GM21423 (cell line): Measurements from ENCODE around the gene RPN2.
"Not testable (repeated sequence)": the region's sequence is repeated elsewhere in the genome, so short reads cannot be mapped to it uniquely, and the experiment has no call there.

Experiments
- ATAC-seq: cut with Tn5 transposase; IDR thresholded peaks from one replicate; pipeline ENCODE4 v1.9.1; 2021; ENCODE audit warnings: mild to moderate bottlenecking, moderate library complexity; ENCODE audit not compliant: unreplicated experiment

Gene RPN2

DNA sequence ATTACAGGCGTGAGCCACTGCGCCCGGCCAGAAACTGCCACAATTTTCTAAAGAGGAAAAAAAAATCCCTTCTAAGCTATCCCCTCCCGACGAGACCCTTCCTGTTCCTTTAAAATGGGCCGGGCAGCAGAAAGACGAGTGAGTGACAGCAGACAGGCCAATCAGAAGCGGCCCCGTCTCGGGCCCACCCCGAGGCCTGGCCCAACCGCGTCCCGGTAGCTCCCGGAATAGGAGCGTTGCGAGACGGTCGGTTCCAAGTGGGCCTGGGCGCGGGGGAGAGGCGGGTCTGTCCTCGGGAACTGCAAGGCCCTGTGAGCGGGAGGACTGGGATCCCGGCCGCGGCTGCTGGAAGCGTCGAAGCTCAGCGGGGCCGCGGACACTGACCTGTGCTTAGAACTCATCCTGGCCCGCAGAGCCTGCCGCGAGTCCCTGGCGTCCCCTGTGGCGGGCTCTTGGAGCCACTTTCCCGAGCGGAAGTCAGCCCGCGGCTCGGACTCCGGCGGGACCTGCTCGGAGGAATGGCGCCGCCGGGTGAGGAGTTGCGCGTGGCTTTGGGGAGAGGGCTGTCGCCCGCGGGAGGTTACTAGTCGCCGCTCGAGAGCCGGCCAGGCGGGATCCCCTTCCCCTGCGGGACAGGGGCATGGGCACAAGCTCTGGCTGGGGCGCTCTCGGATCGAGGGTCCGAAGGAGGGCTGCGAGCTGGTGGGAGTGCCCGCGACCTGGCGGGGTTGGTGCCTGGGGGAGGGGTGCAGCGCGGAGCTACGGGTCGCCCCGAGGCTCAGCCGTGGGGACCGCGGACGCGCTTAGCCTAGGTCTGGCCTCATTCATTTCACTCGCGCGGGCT, at the start of gene RPN2, which contains the start of gene MROH8:
Gene RPN2 (plus strand): TSS at position 492 of the 844 bp plus-strand sequence. CDS start 27 bp downstream, at position 519.
Gene MROH8 (minus strand): TSS at position 710 of the 844 bp plus-strand sequence.
- ATAC-seq: peak; percentile 89

DNA sequence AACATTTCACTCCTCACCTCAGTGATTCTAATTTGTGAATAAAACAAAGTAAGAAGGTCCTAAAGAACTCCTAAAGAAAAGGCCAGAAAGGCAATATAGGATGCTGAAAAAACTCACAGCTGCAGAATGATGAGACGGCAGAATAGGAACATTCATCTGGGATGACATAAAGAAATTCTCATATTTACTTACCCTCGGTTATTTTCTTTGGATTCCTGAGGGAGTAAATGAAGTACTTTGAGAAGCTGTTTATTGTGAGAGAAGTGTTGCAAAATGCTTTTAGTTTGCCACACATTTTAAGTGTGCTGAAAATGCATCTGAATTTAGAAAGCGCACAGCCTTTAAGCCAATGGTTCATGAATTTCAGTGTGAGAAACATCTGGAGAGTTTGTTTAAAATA, 47.6 kb upstream of the RPN2 start:
- ATAC-seq: no peak

DNA sequence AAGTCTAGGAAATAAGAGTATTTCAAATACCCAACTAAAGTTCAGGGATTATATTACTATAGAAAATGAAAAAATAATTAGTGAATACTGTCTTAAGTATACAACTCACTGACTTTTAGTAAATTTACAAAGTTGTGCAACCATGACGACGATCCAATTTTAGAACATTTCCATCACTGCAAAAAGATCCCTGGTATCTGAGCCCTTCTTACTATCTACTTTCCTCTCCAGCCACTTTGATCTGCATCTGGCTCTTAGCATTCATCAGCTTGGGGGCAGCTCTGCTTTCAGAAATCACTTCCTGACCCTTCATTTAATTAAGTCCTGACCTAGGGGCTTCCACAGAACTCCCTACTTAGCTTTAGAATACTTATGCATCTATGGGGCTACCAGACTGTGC, 45.2 kb upstream of the RPN2 start:
- no peak for ATAC-seq

DNA sequence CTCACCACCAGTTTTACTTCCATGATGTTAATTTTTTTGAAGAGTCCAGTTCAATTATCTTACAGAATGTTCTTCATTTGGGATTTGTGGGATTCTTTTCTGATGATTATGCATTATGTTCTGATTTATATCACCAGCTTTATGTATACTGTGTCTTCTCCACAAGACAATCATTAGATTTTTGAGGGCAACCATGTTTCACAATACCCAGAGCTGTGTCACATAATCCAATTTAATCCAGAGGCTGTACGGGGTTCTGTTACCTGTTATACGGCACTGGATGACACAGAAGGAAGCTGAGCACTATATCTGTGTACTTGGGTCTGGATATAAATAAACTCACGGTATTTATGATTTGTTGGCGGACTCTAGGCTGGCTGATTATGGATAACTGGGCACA, 41.6 kb upstream of the RPN2 start:
- ATAC-seq: no peak

DNA sequence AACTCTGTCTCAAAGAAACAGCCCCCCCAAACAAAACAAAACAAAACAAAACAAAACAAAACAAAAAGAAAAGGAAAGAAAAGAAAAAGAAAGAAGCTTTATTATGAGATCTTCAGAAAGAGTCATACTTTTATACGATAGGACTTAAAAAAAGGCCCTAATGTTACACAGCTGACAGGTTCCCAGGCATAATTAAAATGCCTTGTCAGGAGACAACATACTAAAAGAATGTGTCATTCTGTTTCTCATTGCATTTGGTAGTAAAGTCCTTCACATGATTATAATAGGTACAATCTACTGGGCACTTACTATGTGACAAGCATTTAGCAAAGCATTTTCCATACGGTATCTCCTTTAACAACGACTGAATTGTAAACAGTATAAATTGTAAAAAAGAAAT, 36.4 kb upstream of the RPN2 start:
- ATAC-seq: no peak

- no peak for ATAC-seq
These were observed 34.2 kb upstream of the RPN2 start for GRCh38 chr20:37144856-37145404.

DNA sequence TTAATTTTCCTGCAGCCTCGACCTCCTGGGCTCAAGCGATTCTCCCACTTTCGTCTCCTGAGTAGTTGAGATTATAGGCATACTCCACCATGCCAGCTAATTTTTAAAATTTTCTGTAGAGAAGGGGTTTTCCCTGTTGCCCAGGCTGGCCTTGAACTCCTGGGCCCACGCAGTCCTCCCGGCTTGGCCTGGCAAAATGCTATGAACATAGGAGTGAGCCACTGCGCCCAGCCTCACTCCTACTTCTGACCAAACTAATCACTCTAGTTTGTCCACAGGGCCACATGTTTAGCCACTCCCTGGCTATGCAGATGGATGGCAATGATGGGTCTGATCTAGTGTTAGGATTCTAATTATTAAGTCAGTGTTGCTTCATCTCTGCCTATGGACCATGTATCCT, 31.9 kb upstream of the RPN2 start:
- ATAC-seq: no peak

DNA sequence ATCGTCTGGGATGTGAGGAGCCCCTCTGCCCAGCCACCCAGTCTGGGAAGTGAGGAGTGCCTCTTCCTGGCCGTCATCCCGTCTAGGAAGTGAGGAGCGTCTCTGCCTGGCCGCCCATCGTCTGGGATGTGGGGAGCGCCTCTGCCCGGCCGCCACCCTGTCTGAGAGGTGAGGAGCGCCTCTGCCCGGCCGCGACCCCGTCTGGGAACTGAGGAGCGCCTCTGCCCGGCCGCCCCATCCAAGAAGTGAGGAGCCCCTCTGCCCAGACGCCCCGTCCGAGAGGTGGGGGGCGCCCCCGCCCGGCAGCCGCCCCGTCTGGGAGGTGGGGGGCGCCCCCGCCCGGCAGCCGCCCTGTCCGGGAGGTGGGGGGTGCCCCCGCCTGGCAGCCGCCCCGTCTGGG, 28.3 kb upstream of the RPN2 start:
- not testable (repeated sequence) for ATAC-seq

DNA sequence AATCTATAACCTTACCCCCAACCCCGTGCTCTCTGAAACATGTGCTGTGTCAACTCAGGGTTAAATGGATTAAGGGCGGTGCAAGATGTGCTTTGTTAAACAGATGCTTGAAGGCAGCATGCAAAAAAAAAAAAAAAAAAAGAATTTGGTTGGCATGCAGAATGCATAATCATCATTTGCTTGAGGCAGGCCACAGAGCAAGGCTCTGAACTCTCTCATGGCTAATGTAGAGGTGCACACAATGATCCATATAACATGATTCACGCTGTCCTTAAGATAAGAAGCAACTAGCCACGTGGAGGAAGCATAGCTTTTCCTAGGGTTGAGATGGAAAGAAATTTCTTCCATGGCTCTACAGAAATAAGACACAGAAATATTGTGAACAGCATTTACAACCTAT, 27.6 kb upstream of the RPN2 start:
- no peak for ATAC-seq

GRCh38 chr20:37152284-37152683, 26.8 kb upstream of the RPN2 start:
- ATAC-seq: no peak

DNA sequence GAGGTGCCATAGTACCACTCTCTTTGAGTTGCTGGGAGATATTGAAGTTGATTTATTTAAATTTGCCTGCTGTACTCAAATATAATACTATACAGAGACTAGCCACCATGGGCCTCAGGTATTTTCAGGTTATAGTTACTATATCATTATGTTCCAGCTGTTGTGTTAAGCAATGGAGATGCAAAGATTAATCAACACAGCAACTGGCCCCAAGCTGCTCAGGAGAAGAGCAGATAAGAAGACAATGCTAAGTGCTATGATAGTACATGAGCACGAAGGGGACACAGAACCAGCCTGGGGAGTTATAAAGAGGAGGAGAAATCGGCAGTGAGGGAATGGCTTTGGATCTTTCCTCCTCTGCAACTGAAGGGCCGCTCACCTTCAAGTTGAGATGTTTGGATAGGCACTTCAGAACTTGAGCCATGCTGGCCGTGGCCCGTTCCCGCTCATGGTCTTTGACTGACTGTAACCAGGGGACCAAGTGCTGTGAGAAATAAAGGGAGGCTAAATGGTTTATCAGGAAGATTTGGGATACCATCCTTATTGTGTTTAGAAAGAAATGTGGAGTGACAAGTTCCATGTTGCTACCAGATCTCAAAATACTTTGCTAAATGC, 24.3 kb upstream of the RPN2 start:
- no peak for ATAC-seq

- no peak for ATAC-seq
These were observed 23.1 kb upstream of the RPN2 start for GRCh38 chr20:37155987-37156386.

DNA sequence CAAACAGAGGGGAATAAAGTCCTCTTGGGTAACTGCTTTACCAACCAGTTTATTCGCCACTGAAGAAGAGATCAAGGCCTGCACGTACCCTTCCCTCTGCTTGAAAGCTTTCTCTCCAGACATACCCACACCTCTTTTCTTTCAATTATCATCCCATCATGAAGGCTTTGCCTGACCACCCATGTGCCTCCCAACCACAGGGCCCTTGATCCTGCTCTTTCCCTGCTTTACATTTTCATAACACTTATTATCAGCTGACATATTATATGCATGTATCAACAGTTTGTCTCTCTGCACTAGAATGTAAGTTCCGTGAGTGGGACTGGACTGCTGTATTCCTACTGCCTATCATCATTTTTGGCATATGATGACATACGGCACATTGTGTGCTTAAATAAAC, 20.9 kb upstream of the RPN2 start:
- ATAC-seq: no peak

DNA sequence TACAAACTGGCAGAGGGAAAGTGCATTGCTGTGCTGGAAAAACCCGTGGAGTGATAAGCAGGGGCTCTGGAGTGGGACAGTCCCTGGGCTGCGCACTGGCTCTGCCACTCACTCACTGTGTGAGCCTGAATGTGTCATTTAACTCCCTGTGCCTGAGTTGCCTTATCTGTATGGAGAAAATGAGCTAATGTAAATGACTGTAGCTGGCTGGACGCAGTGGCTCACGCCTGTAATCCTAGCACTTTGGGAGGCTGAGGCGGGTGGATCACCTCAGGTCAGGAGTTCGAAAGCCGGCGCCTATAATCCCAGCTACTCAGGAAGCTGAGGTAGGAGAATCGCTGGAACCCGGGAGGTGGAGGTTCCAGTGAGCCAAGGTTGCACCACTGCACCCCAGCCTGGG, 18.4 kb upstream of the RPN2 start:
- no peak for ATAC-seq

GRCh38 chr20:37161830-37162549, 17.1 kb upstream of the RPN2 start:
- ATAC-seq: no peak

DNA sequence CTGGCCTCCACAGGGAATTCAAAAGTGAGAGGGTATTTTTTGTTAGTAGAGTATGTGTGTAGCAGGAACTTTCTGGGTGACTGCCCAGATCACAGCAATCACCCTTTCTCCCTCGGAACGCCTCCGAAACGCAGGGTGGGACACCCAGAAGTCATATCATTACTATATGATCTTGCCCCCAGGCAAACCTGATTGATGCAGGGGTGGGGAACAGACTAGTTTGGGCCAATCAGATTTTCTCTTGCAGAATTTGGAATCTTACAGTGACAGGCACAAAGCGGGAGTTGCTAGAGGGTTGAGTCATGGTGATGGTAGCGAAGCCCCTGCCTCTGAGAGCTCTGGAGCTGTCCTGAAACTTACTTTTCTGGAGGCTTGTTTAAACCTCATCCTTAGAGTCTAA, 16.5 kb upstream of the RPN2 start:
- ATAC-seq: no peak

DNA sequence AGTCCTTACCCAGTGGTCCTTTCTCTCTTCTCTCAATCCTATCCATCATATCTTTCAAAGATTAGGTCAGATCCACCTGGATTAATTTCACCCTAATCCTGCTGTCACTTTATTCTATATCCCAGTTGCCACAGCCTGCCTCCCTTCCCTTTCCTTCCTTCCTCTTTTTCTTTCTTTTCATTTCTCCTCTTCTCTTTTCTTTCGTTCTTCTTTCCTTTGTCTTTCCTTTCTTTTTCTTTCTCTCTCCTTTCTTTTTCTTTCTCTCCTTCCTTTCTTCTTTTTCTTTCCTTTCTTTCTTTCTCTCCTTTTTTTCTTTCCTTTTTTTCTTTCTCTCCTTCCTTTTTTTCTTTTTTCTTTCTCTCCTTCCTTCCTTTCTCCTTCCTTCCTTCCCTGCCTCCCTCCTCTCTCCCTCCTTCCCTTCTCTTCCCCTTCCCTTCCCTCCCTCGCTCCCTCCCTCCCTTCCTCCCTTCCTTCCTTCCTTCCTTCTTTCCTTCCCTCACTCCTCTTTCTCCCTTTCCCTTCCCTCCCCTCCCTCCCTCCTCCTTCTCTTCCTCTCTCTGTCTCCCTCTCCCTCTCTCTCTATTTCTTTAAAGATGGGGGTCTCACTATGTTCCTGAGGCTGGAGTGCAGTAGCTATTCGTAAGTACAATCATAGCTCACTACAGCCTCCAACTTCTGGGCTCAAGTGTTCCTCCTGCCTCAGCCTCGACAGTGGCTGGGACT, 15.1 kb upstream of the RPN2 start:
- no peak for ATAC-seq

DNA sequence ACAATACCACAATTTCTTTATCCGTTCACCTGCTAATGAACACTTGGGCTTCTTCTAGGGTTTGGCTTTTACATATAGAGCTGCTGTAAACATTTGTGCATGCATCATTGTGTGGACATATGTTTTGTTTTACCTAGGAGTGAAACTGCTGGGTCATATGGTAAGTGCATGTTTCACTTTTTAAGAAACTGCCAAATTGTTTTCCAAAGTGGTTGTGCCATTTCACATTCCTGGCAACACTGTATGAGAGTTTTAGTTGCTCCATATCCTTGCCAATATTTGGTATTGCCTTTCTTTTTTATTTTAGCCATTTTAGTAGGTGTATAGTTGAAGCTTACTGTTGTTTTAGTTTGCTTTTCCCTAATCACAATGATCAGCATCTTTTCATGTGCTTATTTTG, 14.1 kb upstream of the RPN2 start:
- ATAC-seq: no peak

DNA sequence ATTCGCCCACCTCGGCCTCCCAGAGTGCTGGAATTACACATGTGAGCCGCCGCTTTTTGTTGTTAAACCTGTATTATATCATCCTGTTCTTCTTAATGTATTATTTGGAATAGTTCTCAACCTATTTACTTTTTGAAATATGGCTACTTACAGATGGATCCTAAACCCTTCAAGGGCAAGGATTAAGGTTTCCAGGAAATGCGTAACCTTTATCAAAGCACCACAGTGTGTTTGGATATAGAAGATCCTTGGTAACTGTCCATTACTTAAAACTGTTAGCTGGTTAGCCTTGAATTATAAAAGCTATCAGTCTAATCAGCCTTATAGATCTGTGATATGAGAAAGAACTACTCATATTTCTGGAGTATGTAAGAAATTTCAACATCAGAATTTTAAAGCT, 12.3 kb upstream of the RPN2 start:
- no peak for ATAC-seq

DNA sequence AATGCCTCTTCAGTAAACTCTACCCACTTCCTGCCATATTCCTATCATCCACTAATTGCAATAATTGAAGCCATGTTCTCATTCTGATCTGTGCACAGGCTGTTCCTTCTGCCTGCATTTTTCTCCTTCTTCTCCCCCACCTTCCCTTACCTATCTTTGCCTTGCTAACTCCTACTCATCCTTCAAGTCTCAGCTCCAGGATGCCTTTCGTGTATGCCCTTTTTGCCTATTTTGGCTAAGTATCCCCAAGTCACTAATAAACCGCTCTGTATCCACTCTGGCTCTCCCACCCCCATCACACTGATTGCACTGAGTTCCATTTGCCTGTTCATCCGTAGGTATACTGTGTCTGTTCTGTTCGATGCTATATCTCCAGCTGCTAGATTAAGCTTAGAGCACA, 6.3 kb upstream of the RPN2 start:
- no peak for ATAC-seq
